NCI-H226 (cell line): ENCODE results near the gene MREG.

Experiments
- DNase-seq: peaks from one replicate; pipeline ENCODE4 v3.0.0-alpha.2; 2015

Gene MREG

GRCh38 chr2:216013080-216013909, at the start of gene MREG:
Gene MREG, minus strand, starts transcription at chr2:216013551. Its CDS starts 224 bp downstream, at chr2:216013327.
- peak; percentile 37 for DNase-seq

GRCh38 chr2:216059233-216059834, 46.0 kb upstream of the MREG start:
- DNase-seq, result no peak

- peak; percentile 7 for DNase-seq
These were observed 44.4 kb upstream of the MREG start for GRCh38 chr2:216057688-216058193.

- DNase-seq, result no peak
These were observed 43.4 kb upstream of the MREG start for GRCh38 chr2:216056739-216057138.

GRCh38 chr2:216055680-216056079, 42.3 kb upstream of the MREG start:
- no peak for DNase-seq

GRCh38 chr2:216052420-216052819, 39.1 kb upstream of the MREG start:
- no peak for DNase-seq

GRCh38 chr2:216051350-216051749, 38.0 kb upstream of the MREG start:
- DNase-seq, result no peak

- no peak for DNase-seq
These were observed 36.1 kb upstream of the MREG start for GRCh38 chr2:216049452-216049851.

GRCh38 chr2:216047397-216047796, 34.0 kb upstream of the MREG start:
- no peak for DNase-seq

- DNase-seq, result no peak
These were observed 31.6 kb upstream of the MREG start for GRCh38 chr2:216044883-216045486.

GRCh38 chr2:216043949-216044348, 30.6 kb upstream of the MREG start:
- no peak for DNase-seq

GRCh38 chr2:216041438-216041837, 28.1 kb upstream of the MREG start:
- DNase-seq, result no peak

- no peak for DNase-seq
These were observed 26.6 kb upstream of the MREG start for GRCh38 chr2:216039918-216040317.

- DNase-seq, result no peak
These were observed 20.7 kb upstream of the MREG start for GRCh38 chr2:216034065-216034464.

- no peak for DNase-seq
These were observed 20.1 kb upstream of the MREG start for GRCh38 chr2:216033403-216033802.

- no peak for DNase-seq
These were observed 18.8 kb upstream of the MREG start for GRCh38 chr2:216031960-216032689.

- no peak for DNase-seq
These were observed 16.9 kb upstream of the MREG start for GRCh38 chr2:216030216-216030615.

GRCh38 chr2:216029416-216030129, 16.2 kb upstream of the MREG start:
- DNase-seq, result peak; percentile 2

GRCh38 chr2:216024779-216025336, 11.5 kb upstream of the MREG start:
- DNase-seq, result no peak

- DNase-seq, result no peak
These were observed 9.8 kb upstream of the MREG start for GRCh38 chr2:216023055-216023648.

GRCh38 chr2:216021768-216022565, 8.6 kb upstream of the MREG start:
- DNase-seq, result no peak
